HG02885 (cell line): Measurements from ENCODE around the gene MYLK.
"Not testable (repeated sequence)": the region's sequence is repeated elsewhere in the genome, so short reads cannot be mapped to it uniquely, and the experiment has no call there.

Experiments used
- ATAC-seq: cut with Tn5 transposase; IDR thresholded peaks from one replicate; pipeline ENCODE4 v1.9.1; 2021; ENCODE audit warnings: mild to moderate bottlenecking; ENCODE audit not compliant: unreplicated experiment, poor library complexity

The MYLK gene

DNA sequence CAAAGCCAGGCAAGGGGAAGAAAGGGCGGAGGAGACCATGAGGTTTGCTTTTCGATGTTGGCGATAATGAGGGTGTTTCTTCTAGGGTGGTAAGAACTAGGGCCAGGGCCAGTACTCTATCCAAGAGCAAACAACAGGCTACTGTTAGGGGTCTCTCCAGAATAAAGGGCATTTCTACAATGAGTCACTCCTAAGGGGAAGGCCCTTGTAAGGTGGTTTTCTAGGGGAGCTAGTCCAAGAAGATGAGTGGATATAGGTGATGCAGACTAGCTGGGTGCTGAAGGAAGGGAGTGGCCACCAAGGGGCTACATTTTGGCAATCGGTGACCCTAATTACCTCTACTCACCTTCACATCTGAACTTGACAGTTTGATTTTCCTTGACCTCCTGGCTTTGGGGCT, 150.8 kb downstream of the MYLK start:
- no peak for ATAC-seq

DNA sequence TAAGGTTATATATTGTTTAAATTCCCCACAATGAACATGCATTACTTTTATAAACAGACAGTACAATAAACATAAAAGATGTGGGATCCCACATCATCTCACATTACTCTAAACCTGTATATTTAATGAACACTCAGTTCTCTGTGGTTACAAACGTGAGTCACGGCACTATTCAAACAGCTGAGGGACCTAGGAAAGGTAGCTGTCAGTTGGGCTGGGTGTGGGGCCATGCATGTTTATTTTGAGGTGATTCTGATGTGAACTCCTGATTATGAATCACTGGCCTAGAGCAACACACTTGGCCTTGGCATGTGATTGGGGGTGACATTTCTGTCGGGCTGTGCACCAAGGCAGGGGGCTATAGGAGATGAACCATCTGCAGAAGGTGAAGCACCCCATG, 151.7 kb downstream of the MYLK start:
- no peak for ATAC-seq

DNA sequence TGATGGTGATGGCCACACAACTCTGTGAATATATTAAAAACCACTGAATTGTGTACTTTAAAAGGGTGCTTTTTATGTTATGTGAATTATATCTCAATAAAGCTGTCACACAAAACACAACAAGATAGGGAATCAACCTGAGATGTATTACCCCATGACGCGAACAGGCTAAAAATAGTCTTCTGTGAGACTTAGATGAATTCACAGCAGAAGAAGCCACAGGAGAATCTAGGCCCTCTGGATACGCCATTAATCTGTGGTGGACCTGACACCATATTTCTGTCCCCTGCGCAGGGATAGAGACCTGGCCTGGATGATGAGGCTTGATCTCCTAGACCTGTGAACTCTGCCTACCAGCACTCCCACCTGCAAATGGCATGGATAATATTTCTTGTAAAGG, 153.3 kb downstream of the MYLK start:
- no peak for ATAC-seq

DNA sequence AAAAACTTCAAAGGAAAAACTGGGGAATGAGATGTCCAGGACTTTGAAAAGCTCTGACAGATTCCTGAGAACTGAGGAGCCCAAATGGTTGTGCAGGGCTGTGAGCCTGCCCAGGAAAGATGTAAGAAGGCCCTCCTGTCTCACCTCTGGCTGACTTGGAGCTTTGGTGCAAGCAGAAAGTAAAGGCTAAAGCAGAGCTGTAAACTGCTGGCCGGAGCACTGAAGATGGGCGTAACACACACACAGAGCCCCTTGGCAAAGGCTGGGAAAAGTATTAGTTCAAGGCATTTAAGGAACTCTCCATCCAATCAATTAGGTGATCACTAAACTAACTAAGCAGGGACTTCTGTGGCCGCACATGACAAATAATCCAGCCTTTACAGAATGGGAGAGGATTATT, 155.1 kb downstream of the MYLK start:
- no peak for ATAC-seq

DNA sequence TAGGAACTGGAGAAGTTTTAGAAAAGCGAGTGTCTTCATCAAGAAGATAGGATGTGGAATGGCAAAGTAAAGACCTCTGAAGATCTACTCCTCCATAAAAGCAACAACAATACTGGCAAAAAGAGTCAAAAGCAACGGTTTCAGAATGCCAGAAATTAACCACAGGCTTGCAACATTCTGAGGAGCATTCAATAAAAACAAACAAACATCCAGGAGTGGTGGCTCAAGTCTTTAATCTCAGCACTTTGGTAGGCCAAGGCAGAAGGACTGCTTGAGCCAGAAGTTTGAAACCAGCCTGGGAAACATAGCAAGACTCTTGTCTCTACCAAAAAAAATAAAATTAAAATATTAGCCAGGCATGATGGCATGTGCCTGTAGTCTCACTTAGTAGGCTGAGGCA, 156.1 kb downstream of the MYLK start:
- no peak for ATAC-seq

DNA sequence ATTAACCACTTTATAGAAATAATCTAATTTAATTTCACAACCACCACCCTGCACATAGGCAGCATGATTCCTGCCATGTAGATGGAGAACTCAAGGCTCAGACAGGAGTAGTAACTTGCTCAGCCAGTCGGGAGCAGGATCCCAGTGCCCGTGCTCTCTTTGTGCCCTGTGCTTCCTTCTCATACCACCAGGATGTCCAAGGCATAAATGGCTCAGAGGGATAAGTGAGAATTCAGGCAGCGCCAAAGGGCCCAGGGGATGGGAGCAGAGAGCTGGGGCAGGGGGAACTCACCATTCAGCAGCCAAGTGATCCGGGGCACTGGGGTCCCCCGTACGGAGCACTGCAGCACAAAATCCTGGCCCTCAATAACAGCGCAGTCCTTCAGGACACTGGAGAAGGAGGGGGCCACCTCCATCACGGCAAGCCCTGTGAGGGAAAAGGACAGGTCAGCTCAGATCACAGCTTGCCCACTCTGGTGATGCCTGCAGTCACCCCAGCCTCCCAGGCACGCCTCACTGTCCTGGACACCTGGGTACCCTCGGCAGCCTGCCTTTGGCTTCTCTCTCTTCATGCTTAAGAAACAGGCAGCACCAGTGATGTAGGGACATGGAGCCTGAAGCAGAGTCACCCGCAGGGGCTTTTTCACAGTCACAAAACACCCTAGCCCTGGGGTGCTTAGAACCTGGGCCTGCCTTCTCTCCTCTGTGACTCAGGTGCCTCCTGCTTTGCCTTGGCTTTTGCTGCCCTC, 158.3 kb downstream of the MYLK start:
- ATAC-seq = no peak

DNA sequence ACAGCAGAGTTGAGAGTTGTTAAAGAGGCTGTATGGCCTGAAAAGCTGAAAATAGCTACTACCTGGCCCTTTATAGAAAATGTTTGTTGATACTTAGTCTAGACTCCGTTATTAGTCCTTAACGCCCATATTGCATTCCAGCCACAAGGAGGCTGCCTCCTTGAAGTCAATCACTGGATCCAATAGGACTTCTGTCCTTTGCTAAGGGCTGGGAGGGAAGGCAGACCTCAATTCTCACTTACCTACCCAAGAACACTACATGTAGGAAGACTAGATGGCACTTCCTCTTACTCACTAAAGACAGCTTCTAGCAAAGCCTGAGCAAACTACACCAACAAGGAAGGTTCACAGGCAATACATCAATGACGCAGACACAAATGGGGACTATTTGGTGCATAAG, 159.8 kb downstream of the MYLK start:
- ATAC-seq = no peak

DNA sequence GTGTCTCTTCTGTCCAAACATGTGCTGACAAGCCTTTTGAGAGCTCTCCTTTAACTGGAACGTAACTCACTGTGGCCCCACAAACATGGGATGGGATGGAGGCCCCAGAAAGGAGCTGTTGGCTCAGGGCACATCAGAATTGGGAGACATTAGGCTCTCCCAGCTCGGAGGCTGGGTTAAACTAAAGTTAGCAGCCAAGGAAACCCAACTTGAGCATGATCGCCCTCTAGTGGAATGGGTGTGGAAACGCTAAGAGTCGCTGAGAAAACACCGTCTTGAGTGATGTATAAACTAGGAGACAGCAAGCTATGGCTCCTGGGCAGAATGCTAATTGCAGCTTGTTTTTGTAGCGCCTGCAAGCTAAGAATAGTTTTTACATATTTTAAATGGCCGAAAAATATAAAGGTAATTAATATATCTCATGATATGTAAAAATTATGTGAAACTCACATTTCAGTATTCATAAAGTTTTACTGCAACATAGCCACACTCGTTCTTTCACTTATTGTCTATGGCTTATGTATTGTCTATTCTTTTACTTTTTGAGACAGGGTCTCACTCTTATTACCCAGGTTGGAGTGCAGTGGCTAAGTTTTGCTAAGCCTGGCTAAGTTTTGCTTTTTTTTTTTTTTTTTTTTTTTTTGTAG, 160.5 kb downstream of the MYLK start:
- peak; percentile 79 for ATAC-seq

DNA sequence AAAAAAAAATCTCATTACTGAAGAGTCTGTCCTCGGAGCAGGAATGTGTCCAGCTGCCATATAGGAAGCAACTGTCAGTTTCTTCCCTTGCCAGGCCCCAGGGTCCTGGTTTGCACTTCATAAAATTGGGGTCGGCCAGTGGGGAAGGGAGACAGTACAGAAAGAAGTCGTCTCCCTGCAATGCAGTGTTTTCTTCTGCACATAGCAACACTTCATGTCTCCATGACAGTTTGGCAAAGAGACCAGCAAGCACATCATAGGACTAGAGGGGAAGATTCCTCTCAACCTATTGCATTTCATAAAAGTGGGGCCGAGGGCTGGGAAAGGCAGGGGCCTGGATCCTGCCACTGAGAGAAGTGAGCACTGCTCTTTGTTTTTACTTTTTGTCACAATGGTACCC, 161.1 kb downstream of the MYLK start:
- ATAC-seq = no peak

DNA sequence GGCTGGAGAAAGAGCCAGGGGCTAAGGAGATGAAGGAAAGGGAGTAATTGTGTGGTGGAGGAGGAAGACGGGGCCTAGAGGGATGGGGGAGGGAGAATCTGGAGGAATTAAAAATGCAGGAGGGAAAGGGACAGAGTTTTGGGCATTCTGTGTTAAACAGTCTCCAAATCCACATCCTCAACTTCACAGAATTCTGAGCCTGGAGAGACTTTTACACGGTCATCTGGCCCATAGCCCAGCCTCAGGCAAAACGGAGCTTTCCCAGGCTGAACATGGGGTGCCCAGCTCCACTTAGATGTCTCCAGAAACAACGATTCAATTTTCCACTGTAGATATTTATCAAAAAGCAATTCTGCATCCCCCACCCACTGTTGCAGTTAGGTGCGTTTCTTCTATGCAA, 161.7 kb downstream of the MYLK start:
- ATAC-seq = no peak

DNA sequence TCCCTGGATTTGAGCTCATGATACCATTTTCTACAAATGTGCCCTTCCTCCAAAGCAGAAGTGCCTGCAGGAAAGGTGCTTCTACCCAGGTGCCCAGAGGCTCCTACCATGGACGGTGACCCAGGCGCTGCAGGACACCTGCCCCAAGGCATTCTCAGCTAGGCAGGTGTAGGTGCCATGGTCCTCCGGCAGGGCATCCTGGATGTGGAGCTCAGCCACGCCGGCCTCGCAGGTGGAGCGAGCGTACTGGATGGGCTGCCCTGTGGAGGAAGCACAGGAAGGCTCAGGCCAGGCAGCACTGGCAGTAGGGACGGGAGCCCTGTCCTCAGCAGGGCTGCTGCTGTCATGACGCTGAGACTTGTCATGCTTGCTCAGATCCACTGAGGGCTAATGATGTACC, 162.1 kb downstream of the MYLK start:
- ATAC-seq = no peak

DNA sequence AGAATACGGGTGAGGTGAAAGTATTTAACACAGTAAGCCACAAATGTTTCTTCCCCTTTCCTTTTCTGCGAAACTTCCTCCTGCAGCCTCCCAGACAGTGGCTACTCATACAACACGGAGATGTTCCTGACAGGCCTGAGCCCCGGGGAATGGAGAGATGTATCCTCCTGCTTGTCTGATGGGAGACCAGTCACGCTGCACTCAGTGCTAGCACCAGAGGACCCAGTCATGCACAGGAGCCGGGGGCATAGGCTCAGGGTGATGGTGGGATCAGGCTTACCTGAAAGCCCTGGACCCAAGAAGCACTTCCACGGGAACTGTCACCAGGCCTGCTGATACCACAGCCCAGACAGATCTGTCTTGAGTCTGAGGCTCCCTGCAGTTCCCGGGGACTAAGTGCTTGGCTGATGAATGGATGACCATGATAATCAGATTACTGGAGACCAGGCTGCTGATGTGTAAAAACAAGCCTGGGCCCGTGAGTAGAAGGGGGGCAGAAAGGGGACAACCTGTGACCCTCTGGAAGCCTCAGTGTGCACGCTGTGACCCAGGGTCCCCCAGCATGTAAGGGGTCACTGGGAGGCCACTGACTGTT, 162.9 kb downstream of the MYLK start:
- ATAC-seq = not testable (repeated sequence)

DNA sequence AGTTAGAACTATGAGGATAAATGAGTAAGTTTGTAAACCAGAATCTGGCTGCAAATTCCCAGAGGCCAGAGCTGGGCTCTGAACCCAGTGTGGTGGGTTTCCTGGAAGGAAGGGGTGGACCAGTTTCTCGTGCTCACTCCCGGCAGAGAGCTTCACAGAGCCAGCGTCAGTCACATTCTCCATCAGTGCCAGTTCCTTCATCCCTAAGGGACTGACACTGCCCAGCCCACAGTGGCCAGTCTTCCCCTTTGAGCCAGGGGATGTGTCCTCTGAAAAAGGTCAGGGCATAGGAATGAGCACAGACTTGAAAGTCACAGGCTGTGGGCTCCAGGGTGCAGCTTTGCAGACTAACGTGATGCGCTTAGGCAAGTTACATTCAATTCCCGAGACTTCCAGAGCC, 163.5 kb downstream of the MYLK start:
- ATAC-seq = no peak

DNA sequence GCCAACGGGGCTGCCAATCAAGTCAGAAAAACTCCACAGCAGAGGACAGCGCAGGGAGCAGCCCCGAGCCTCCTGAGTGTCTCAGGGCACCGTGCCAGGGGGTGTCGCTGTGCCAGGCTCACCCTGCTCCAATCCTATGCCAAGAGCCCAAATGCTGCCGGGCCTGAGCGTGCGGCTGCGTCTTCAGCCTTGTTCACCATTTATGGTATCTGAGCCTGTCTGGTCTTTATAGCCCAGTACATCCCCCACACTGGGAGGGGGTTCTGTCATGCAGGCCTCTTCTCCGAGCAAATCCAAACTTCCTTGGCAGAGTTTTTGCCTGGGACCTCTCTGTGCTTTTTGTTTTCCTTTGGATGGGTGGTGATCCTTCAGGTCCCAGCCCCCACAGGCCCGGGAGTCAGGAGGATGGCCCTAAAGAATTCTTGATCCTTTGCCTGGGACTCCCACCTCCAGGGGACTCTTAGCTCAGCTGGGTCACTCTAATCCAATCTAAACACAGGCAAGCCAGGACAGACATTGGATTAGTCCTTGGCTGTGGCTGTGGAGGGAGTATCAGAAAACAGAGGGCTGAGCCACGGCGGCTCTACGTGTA, 164.2 kb downstream of the MYLK start:
- ATAC-seq = no peak

DNA sequence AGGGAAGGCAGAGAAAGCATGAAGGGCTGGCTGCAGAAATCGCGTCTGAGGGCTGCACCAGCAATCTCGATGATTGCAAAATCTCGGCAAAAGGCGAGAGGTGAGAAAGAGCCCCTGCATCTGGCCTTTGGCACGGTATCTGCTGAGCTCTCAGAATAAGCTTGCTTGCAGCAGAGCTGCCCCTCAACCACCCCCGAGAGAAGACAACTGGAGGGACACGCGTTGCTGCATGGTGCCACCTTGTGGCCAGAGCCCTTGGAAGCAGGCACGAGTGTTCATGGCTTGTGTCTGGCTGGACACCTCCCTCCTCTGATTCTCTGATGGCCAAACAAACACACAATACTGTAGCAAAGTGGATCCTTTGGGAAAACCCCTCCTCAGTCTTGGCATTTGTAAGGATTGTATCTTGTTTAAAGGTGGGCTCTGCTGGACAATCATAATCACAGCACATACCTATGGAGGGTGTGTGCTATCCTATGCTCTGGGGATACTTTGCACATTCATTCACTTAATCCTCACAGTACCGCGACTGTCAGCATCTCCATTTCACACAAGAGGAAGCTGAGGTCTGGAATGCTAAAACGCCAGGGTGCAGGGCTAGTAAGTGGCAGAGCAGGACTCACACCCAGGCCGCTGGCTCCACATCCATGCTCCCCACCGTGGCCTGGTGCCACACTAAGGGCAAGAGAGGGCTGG, 164.9 kb downstream of the MYLK start:
- not testable (repeated sequence) for ATAC-seq

DNA sequence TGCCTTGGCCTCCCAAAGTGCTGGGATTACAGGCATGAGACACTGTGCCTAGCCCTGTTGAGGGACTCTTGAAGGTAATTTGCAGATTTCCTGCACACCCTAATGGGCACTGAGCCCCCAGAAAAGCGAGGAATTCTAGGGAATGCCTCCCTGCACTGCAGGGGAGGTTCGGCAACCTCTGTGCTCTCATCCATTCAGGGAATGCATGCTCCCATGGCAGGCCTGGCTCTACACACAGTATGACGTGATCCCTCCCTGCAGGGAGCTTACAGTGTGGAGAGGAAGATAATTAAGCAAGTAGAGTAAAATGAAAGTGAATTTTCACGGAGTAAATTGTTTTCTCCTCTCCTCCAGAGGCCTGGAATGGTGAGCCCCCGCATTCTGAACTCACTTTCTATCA, 166.0 kb downstream of the MYLK start:
- no peak for ATAC-seq

DNA sequence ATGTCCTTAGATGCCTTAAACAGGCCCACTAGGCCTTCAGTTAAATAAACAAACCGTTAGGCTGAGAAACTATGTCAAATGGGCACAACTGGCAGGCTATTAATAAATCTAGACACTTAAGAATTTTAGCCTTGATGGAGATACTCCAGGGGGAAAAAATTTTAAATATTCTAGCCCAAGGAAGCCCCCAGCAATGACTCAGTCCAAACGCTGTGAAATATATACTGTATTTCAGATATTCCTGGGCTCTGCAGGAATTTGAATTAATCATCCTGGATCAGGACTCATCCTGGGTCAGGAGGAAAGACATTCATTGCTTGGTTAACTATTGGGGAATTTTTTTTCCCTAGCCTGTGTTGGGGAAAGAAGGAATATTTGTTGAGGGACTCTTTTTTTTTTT, 166.7 kb downstream of the MYLK start:
- not testable (repeated sequence) for ATAC-seq

DNA sequence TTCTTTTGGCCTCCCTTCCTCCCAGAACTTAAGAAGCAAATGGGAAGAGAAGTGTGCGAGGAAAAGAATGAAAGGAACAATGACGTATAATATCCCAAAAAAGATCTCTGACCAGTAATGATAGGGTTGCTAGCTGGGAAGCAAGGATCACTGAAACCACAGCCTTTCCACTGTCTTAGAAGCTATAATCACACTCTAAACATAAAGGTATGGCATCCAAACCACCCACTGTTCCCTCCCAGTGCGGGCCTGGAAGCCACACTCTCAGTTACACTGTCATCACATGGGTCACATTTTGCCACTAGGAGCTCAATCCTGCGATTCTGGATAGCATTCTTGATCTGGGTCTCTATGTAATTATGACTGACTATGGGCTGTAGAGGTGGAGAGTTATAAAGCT, 167.7 kb downstream of the MYLK start:
- ATAC-seq = no peak

DNA sequence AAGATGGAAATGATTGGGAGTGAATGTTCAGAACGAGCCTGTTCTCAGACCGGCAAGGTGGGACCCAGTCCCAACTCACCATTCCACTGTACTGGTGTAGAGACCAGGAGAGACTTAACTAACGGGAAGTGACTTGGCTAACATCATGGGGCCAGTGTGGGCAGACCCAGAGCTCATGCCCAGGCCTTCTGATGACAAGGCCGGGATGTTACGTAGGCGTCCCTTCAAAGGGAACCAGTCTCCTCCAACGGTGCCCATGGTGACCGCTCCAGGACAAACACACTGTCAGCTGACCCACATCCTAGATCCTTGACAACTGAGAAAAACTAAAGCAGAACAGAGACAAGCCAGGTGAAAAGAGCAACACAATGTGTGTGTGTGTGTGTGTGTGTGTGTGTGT, 170.9 kb downstream of the MYLK start:
- ATAC-seq = no peak

DNA sequence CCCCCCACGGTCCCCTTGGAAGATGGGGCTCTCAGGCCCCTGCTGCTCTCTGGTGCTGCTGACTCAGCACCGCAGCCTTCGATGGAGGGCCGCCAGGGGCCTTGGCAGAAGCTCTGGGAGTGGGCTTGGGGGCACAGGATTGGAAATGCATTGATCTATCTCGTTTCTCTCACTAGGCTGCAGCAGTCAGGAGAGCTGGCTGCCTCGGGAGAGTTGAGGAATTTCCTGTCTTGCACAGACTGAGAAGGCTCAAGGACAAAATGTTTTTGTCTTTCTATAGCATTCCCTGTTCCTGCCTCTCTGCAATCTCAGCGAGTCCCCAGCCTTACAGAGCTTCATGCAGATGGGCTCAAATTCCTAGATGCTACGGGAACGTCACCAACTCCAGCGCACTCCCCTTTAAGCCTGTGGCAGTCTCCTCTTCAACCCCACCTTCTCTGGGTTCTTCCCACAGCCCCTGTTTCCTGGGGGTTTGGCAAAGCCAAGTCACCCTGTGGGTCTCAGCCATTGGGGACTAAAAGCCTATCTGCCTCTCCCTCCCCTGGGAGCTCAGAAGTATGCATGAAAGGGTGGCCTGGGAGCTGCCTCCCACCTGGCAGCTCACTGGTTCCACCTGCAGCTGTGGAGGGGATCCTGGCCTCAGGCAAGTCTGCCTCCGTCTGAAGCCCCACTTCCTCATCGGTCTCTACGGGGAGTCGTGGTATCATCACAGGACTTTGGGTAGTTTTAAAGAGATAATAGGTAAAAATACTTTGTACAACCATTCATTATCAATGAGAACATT, 171.9 kb downstream of the MYLK start:
- no peak for ATAC-seq
